Liver (tissue), 3 donors: ENCODE results near the gene ARHGAP27.

Source experiments
- EGR1 ChIP-seq, 2 donors: IDR thresholded peaks; 2 replicates each; pipeline ENCODE4 v1.6.1; 2016 to 2018; ENCODE audit warnings: antibody characterized with exemption in 2 of 2, low read depth in 2 of 2
- FOXA1 ChIP-seq: IDR thresholded peaks from 2 replicates; pipeline ENCODE4 v1.6.1; 2016; ENCODE audit warnings: antibody characterized with exemption
- GABPA ChIP-seq, 2 donors: IDR thresholded peaks in 1 of 2; conservative IDR thresholded peaks in 1 of 2; 2 replicates each; pipeline ENCODE4 v1.6.1; 2016; ENCODE audit warnings: antibody characterized with exemption in 2 of 2, mild to moderate bottlenecking in 1 of 2, moderate library complexity in 1 of 2
- HNF4A ChIP-seq, 2 donors: conservative IDR thresholded peaks; 2 replicates each; pipeline ENCODE4 v1.6.1; 2016; ENCODE audit warnings: antibody characterized with exemption in 2 of 2, mild to moderate bottlenecking in 2 of 2
- NR2F2 ChIP-seq: IDR thresholded peaks from 2 replicates; pipeline ENCODE4 v1.6.1; 2016; ENCODE audit warnings: antibody characterized with exemption
- RAD21 ChIP-seq, 2 donors: IDR thresholded peaks; 2 replicates each; pipeline ENCODE4 v1.6.1; 2016; ENCODE audit warnings: antibody characterized with exemption in 2 of 2, mild to moderate bottlenecking in 2 of 2
- RXRA ChIP-seq, 2 donors: IDR thresholded peaks; 2 replicates each; pipeline ENCODE4 v1.6.1; 2017 to 2018; ENCODE audit warnings: antibody characterized with exemption in 2 of 2, mild to moderate bottlenecking in 1 of 2
- SP1 ChIP-seq: IDR thresholded peaks from 2 replicates; pipeline ENCODE4 v1.6.1; 2018; ENCODE audit warnings: antibody characterized with exemption, mild to moderate bottlenecking
- YY1 ChIP-seq: IDR thresholded peaks from 2 replicates; pipeline ENCODE4 v1.6.1; 2016; ENCODE audit warnings: antibody characterized with exemption, mild to moderate bottlenecking
- TF ChIP-seq, protein P1 (sequence below): fragments of 150-350 bp; IDR thresholded peaks from 2 replicates; pipeline ENCODE4 v1.5.1; 2017; ENCODE audit warnings: improper control_type of control experiment, low read depth, low read length; ENCODE audit not compliant: missing input control
- TF ChIP-seq, protein P2 (sequence below): IDR thresholded peaks from 2 replicates; pipeline ENCODE4 v1.6.1; 2016; ENCODE audit warnings: antibody characterized with exemption
- TF ChIP-seq, protein P3 (sequence below): IDR thresholded peaks from 2 replicates; pipeline ENCODE4 v1.6.1; 2016; ENCODE audit warnings: antibody characterized with exemption
- TF ChIP-seq, protein P4 (sequence below): IDR thresholded peaks from 2 replicates; pipeline ENCODE4 v1.6.1; 2016; ENCODE audit warnings: antibody characterized with exemption, mild to moderate bottlenecking
- donor health status: healthy.
- donor health status: healthy.

DNA sequence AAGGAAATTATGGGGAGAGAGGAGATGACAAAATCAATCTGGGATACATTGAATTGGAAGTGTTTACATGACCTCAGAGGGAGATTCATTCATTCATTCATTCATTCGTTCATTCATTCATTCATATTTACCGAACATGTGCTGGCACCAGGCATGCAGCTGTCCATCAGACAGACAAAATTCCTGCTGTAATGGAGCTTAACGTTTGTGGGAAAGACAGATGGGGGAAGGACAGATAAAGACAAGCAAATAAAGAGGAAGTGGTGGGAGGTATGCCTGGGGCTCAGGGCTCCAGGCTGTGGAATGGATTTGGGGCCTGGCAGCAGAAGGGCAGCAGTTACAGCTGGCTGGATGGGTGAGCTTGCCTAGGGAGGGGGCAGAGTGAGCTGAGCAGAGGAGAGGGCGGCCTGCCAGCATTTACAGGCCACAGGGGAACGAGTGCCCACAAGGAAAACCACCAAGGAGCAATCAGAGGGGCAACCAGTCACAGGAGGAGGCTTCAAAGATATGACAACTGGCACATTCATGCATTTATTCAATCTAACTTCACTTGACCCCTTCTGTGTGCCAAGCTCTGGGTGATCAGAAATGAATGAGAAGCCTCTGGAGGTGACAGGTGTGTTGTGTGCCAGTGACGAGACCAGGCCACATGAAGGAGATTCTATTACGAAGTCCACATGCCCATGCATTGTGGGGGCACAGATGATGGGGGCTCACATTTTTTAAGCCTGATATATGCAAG lies 48.5 kb downstream of the ARHGAP27 start:
- TF ChIP-seq, protein P1, sequence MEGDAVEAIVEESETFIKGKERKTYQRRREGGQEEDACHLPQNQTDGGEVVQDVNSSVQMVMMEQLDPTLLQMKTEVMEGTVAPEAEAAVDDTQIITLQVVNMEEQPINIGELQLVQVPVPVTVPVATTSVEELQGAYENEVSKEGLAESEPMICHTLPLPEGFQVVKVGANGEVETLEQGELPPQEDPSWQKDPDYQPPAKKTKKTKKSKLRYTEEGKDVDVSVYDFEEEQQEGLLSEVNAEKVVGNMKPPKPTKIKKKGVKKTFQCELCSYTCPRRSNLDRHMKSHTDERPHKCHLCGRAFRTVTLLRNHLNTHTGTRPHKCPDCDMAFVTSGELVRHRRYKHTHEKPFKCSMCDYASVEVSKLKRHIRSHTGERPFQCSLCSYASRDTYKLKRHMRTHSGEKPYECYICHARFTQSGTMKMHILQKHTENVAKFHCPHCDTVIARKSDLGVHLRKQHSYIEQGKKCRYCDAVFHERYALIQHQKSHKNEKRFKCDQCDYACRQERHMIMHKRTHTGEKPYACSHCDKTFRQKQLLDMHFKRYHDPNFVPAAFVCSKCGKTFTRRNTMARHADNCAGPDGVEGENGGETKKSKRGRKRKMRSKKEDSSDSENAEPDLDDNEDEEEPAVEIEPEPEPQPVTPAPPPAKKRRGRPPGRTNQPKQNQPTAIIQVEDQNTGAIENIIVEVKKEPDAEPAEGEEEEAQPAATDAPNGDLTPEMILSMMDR = no peak
- TF ChIP-seq RXRA (IDR thresholded peaks at IDR 0.05) = no peak
- no peak for TF ChIP-seq EGR1 (IDR thresholded peaks at IDR 0.05; ENCODE audit: low read depth in 2 of 2)
- no peak for TF ChIP-seq NR2F2
- TF ChIP-seq FOXA1 = no peak
- TF ChIP-seq YY1 = no peak
- TF ChIP-seq, protein P2, sequence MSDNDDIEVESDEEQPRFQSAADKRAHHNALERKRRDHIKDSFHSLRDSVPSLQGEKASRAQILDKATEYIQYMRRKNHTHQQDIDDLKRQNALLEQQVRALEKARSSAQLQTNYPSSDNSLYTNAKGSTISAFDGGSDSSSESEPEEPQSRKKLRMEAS = no peak
- no peak for TF ChIP-seq HNF4A (conservative IDR thresholded peaks at IDR 0.05)
- no peak for TF ChIP-seq SP1
- TF ChIP-seq, protein P3, sequence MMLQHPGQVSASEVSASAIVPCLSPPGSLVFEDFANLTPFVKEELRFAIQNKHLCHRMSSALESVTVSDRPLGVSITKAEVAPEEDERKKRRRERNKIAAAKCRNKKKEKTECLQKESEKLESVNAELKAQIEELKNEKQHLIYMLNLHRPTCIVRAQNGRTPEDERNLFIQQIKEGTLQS = no peak
- TF ChIP-seq, protein P4, sequence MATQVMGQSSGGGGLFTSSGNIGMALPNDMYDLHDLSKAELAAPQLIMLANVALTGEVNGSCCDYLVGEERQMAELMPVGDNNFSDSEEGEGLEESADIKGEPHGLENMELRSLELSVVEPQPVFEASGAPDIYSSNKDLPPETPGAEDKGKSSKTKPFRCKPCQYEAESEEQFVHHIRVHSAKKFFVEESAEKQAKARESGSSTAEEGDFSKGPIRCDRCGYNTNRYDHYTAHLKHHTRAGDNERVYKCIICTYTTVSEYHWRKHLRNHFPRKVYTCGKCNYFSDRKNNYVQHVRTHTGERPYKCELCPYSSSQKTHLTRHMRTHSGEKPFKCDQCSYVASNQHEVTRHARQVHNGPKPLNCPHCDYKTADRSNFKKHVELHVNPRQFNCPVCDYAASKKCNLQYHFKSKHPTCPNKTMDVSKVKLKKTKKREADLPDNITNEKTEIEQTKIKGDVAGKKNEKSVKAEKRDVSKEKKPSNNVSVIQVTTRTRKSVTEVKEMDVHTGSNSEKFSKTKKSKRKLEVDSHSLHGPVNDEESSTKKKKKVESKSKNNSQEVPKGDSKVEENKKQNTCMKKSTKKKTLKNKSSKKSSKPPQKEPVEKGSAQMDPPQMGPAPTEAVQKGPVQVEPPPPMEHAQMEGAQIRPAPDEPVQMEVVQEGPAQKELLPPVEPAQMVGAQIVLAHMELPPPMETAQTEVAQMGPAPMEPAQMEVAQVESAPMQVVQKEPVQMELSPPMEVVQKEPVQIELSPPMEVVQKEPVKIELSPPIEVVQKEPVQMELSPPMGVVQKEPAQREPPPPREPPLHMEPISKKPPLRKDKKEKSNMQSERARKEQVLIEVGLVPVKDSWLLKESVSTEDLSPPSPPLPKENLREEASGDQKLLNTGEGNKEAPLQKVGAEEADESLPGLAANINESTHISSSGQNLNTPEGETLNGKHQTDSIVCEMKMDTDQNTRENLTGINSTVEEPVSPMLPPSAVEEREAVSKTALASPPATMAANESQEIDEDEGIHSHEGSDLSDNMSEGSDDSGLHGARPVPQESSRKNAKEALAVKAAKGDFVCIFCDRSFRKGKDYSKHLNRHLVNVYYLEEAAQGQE = no peak
- TF ChIP-seq RAD21 (IDR thresholded peaks at IDR 0.05) = no peak
- no peak for TF ChIP-seq GABPA (IDR thresholded peaks at IDR 0.05 in 1 of 2, conservative IDR thresholded peaks at IDR 0.05 in 1 of 2)
